Measurements from ENCODE around the gene KDM1B.

KDM1B gene

GRCh38 chr6:18259675-18260447, 104.6 kb downstream of the KDM1B start:
- in situ Hi-C loops (cut with MboI; ENCODE audit: low sequenced_read_pairs), result no loop called here
- no peak for DNase-seq (ENCODE audit: low spot score in 2 of 2)
- Histone ChIP-seq H3K9me3 (no peaks in the 10 kb centered on the region), H3K36me3 (replicated peaks) (peaks cover 85% of the 10 kb centered on the region), H3K27me3 (ENCODE audit: low read depth) (no peaks in the 10 kb centered on the region), H3K4me1 (peaks cover 26% of the 10 kb centered on the region), H3K4me3 (no peak overlapping the region)

- DNase-seq (ENCODE audit: low spot score in 2 of 2), result no peak
- Histone ChIP-seq H3K4me1 (peaks cover 29% of the 10 kb centered on the region), H3K9me3 (no peaks in the 10 kb centered on the region), H3K36me3 (replicated peaks) (peaks cover 78% of the 10 kb centered on the region), H3K4me3 (no peak overlapping the region), H3K27me3 (ENCODE audit: low read depth) (no peaks in the 10 kb centered on the region)
- in situ Hi-C loops (cut with MboI; ENCODE audit: low sequenced_read_pairs), result no loop called here
These were observed 105.4 kb downstream of the KDM1B start for GRCh38 chr6:18260448-18261106.

GRCh38 chr6:18261877-18262276, 106.7 kb downstream of the KDM1B start:
- Histone ChIP-seq H3K9me3 (no peaks in the 10 kb centered on the region), H3K27me3 (ENCODE audit: low read depth) (no peaks in the 10 kb centered on the region), H3K4me1 (peaks cover 29% of the 10 kb centered on the region), H3K4me3 (peak overlapping the region; percentile 87), H3K36me3 (replicated peaks) (peaks cover 65% of the 10 kb centered on the region)
- DNase-seq (ENCODE audit: low spot score in 2 of 2), result peak in 1 of 2 experiments; percentile 55
- in situ Hi-C loops (cut with MboI; ENCODE audit: low sequenced_read_pairs), result no loop called here

- no peaks in the 10 kb centered on the region for H3K27me3 ChIP-seq (ENCODE audit: low read depth)
- peaks cover 55% of the 10 kb centered on the region for H3K36me3 ChIP-seq (replicated peaks)
- peak overlapping the region; percentile 87 for H3K4me3 ChIP-seq
- DNase-seq (ENCODE audit: low spot score in 2 of 2), result no peak
- in situ Hi-C loops (cut with MboI; ENCODE audit: low sequenced_read_pairs), result no loop called here
- H3K9me3 ChIP-seq, result no peaks in the 10 kb centered on the region
- peaks cover 29% of the 10 kb centered on the region for H3K4me1 ChIP-seq
These were observed 107.6 kb downstream of the KDM1B start for GRCh38 chr6:18262702-18263417.

GRCh38 chr6:18263418-18264218, 108.4 kb downstream of the KDM1B start:
- peaks cover 29% of the 10 kb centered on the region for H3K4me1 ChIP-seq
- peaks cover 48% of the 10 kb centered on the region for H3K36me3 ChIP-seq (replicated peaks)
- no peaks in the 10 kb centered on the region for H3K27me3 ChIP-seq (ENCODE audit: low read depth)
- DNase-seq (ENCODE audit: low spot score in 2 of 2), result no peak
- H3K9me3 ChIP-seq, result no peaks in the 10 kb centered on the region
- in situ Hi-C loops (cut with MboI; ENCODE audit: low sequenced_read_pairs), result no loop called here
- peak overlapping the region; percentile 87 for H3K4me3 ChIP-seq

- in situ Hi-C loops (cut with MboI; ENCODE audit: low sequenced_read_pairs), result no loop called here
- peak; percentile 84 to 93 for DNase-seq (ENCODE audit: low spot score in 2 of 2)
- Histone ChIP-seq H3K4me1 (peaks cover 32% of the 10 kb centered on the region), H3K36me3 (replicated peaks) (peaks cover 43% of the 10 kb centered on the region), H3K4me3 (peak within 1 kb of the TSS; percentile 87), H3K27me3 (ENCODE audit: low read depth) (no peaks in the 10 kb centered on the region), H3K9me3 (no peaks in the 10 kb centered on the region)
These were observed 109.1 kb downstream of the KDM1B start, which contains the start of gene DEK for GRCh38 chr6:18264219-18264922. TSS of gene DEK (minus strand) at chr6:18264530. CDS start at chr6:18263987, 543 bp downstream.

GRCh38 chr6:18264923-18265377, 109.7 kb downstream of the KDM1B start:
- in situ Hi-C loops (cut with MboI; ENCODE audit: low sequenced_read_pairs), result no loop called here
- H3K36me3 ChIP-seq (replicated peaks), result peaks cover 38% of the 10 kb centered on the region
- H3K27me3 ChIP-seq (ENCODE audit: low read depth), result no peaks in the 10 kb centered on the region
- H3K4me1 ChIP-seq, result peaks cover 31% of the 10 kb centered on the region
- H3K4me3 ChIP-seq, result peak overlapping the region; percentile 87
- no peak for DNase-seq (ENCODE audit: low spot score in 2 of 2)
- no peaks in the 10 kb centered on the region for H3K9me3 ChIP-seq

- Histone ChIP-seq H3K9me3 (no peaks in the 10 kb centered on the region), H3K4me3 (no peak overlapping the region), H3K4me1 (peaks cover 26% of the 10 kb centered on the region), H3K36me3 (replicated peaks) (peaks cover 30% of the 10 kb centered on the region), H3K27me3 (ENCODE audit: low read depth) (no peaks in the 10 kb centered on the region)
- in situ Hi-C loops (cut with MboI; ENCODE audit: low sequenced_read_pairs), result no loop called here
- DNase-seq (ENCODE audit: low spot score in 2 of 2), result no peak
These were observed 110.7 kb downstream of the KDM1B start for GRCh38 chr6:18265787-18266522.

GRCh38 chr6:18266523-18266912, 111.3 kb downstream of the KDM1B start:
- Histone ChIP-seq H3K27me3 (ENCODE audit: low read depth) (no peaks in the 10 kb centered on the region), H3K9me3 (no peaks in the 10 kb centered on the region), H3K4me3 (no peak overlapping the region), H3K4me1 (peaks cover 20% of the 10 kb centered on the region), H3K36me3 (replicated peaks) (peaks cover 24% of the 10 kb centered on the region)
- in situ Hi-C loops (cut with MboI; ENCODE audit: low sequenced_read_pairs), result no loop called here
- DNase-seq (ENCODE audit: low spot score in 2 of 2), result no peak

GRCh38 chr6:18268066-18268465, 112.8 kb downstream of the KDM1B start:
- in situ Hi-C loops (cut with MboI; ENCODE audit: low sequenced_read_pairs), result no loop called here
- Histone ChIP-seq H3K27me3 (ENCODE audit: low read depth) (no peaks in the 10 kb centered on the region), H3K9me3 (no peaks in the 10 kb centered on the region), H3K4me3 (no peak overlapping the region), H3K4me1 (peaks cover 9% of the 10 kb centered on the region), H3K36me3 (replicated peaks) (peaks cover 8% of the 10 kb centered on the region)
- DNase-seq (ENCODE audit: low spot score in 2 of 2), result no peak

- no peaks in the 10 kb centered on the region for H3K9me3 ChIP-seq
- H3K4me1 ChIP-seq, result peaks cover 9% of the 10 kb centered on the region
- H3K27me3 ChIP-seq (ENCODE audit: low read depth), result no peaks in the 10 kb centered on the region
- no peak for DNase-seq (ENCODE audit: low spot score in 2 of 2)
- H3K4me3 ChIP-seq, result no peak overlapping the region
- no peaks in the 10 kb centered on the region for H3K36me3 ChIP-seq (replicated peaks)
- in situ Hi-C loops (cut with MboI; ENCODE audit: low sequenced_read_pairs), result no loop called here
These were observed 114.0 kb downstream of the KDM1B start for GRCh38 chr6:18269253-18269652.

GRCh38 chr6:18269717-18270116, 114.5 kb downstream of the KDM1B start:
- no peaks in the 10 kb centered on the region for H3K27me3 ChIP-seq (ENCODE audit: low read depth)
- peaks cover 9% of the 10 kb centered on the region for H3K4me1 ChIP-seq
- in situ Hi-C loops (cut with MboI; ENCODE audit: low sequenced_read_pairs), result no loop called here
- no peaks in the 10 kb centered on the region for H3K9me3 ChIP-seq
- H3K36me3 ChIP-seq (replicated peaks), result no peaks in the 10 kb centered on the region
- DNase-seq (ENCODE audit: low spot score in 2 of 2), result no peak
- H3K4me3 ChIP-seq, result no peak overlapping the region
